Measurements from ENCODE around the gene FAM228B.
"Not testable (repeated sequence)": the region's sequence is repeated elsewhere in the genome, so short reads cannot be mapped to it uniquely, and the experiment has no call there.

FAM228B gene

GRCh38 chr2:24086241-24086640 is 37.0 kb upstream of the FAM228B start:
- no peak overlapping the region for H3K4me3 ChIP-seq (ENCODE audit: low read depth, low read length)
- no peak for TF ChIP-seq CTCF (IDR thresholded peaks at IDR 0.05; ENCODE audit: low read depth, low read length, missing control alignments)
- no peak for DNase-seq (ENCODE audit: low read depth)

- no peak overlapping the region for H3K4me3 ChIP-seq (ENCODE audit: low read depth, low read length)
- no peak for TF ChIP-seq CTCF (IDR thresholded peaks at IDR 0.05; ENCODE audit: low read depth, low read length, missing control alignments)
- no peak for DNase-seq (ENCODE audit: low read depth)
Observed at GRCh38 chr2:24087032-24087431, 36.2 kb upstream of the FAM228B start.

- H3K4me3 ChIP-seq (ENCODE audit: low read depth, low read length), result no peak overlapping the region
- TF ChIP-seq CTCF (IDR thresholded peaks at IDR 0.05; ENCODE audit: low read depth, low read length, missing control alignments), result no peak
- DNase-seq (ENCODE audit: low read depth), result no peak
Observed at GRCh38 chr2:24088821-24089359, 34.4 kb upstream of the FAM228B start.

GRCh38 chr2:24093270-24093669 is 30.0 kb upstream of the FAM228B start:
- DNase-seq (ENCODE audit: low read depth); H3K4me3 ChIP-seq (ENCODE audit: low read depth, low read length): not testable (repeated sequence)

- not testable (repeated sequence) for H3K4me3 ChIP-seq (ENCODE audit: low read depth, low read length); DNase-seq (ENCODE audit: low read depth)
Observed at GRCh38 chr2:24095171-24095677, 28.0 kb upstream of the FAM228B start.

GRCh38 chr2:24100732-24101131 is 22.5 kb upstream of the FAM228B start:
- not testable (repeated sequence) for DNase-seq (ENCODE audit: low read depth); H3K4me3 ChIP-seq (ENCODE audit: low read depth, low read length)

GRCh38 chr2:24101992-24102391 is 21.3 kb upstream of the FAM228B start:
- DNase-seq (ENCODE audit: low read depth), result no peak
- no peak overlapping the region for H3K4me3 ChIP-seq (ENCODE audit: low read depth, low read length)
- TF ChIP-seq CTCF (IDR thresholded peaks at IDR 0.05; ENCODE audit: low read depth, low read length, missing control alignments), result no peak

GRCh38 chr2:24102677-24103076 is 20.6 kb upstream of the FAM228B start:
- no peak for DNase-seq (ENCODE audit: low read depth)

More at GRCh38 chr2:24102677-24103076, 20.6 kb upstream of the FAM228B start:
- no peak for TF ChIP-seq CTCF (IDR thresholded peaks at IDR 0.05; ENCODE audit: low read depth, low read length, missing control alignments)
- no peak overlapping the region for H3K4me3 ChIP-seq (ENCODE audit: low read depth, low read length)
